HepG2 (cell line): ENCODE results near the gene NACC2. TPM values are rescaled to one million over a fixed set of nuclear protein-coding genes. Genes with fewer than 3 reads are reported as not detected.
A peak's percentile ranks its signal among the peaks of the same experiment; 100 is the strongest.

Experiments used
- ATF5 ChIP-seq: sonication (generic); formaldehyde crosslinking; IDR thresholded peaks from 2 replicates; pipeline ENCODE4 v1.4.0; 2020; ENCODE audit warnings: mild to moderate bottlenecking, low read depth, missing genetic modification reagents
- ATF7 ChIP-seq, 2 experiments: fragments of 450-650 bp in 1 of 2; sonication (generic) in 1 of 2; formaldehyde crosslinking in 1 of 2; IDR thresholded peaks; 2 replicates each; pipeline versions ENCODE4 v1.4.0 to v1.6.1; 2016 to 2020; ENCODE audit warnings: antibody characterized with exemption in 1 of 2, mild to moderate bottlenecking in 1 of 2, missing genetic modification reagents in 1 of 2
- CC2D1A ChIP-seq: sonication (generic); formaldehyde crosslinking; IDR thresholded peaks from 2 replicates; pipeline ENCODE4 v1.8.1; 2023; ENCODE audit warnings: mild to moderate bottlenecking, missing genetic modification reagents
- ELF3 ChIP-seq: IDR thresholded peaks from 2 replicates; pipeline ENCODE4 v1.6.1; 2016; ENCODE audit warnings: missing genetic modification reagents, missing compliant biosample characterization
- IRF2 ChIP-seq: IDR thresholded peaks from 2 replicates; pipeline ENCODE4 v1.6.1; 2018; ENCODE audit warnings: missing genetic modification reagents, missing compliant biosample characterization
- KDM3A ChIP-seq: IDR thresholded peaks from 2 replicates; pipeline ENCODE4 v1.6.1; 2018; ENCODE audit warnings: low read depth, missing compliant biosample characterization
- KDM5B ChIP-seq: sonication (generic); formaldehyde crosslinking; IDR thresholded peaks from 2 replicates; pipeline ENCODE4 v1.4.0; 2020; ENCODE audit warnings: missing genetic modification reagents, mild to moderate bottlenecking, borderline replicate concordance
- MAZ ChIP-seq, 2 experiments: sonication (generic) in 1 of 2; formaldehyde crosslinking in 1 of 2; IDR thresholded peaks; 2 replicates each; pipeline versions ENCODE4 v1.5.0 to v1.6.1; 2012 to 2020; ENCODE audit warnings: low read depth in 2 of 2, mild to moderate bottlenecking in 2 of 2, borderline replicate concordance in 1 of 2, improper control_type of control experiment in 1 of 2, low read length in 1 of 2, missing genetic modification reagents in 1 of 2, moderate library complexity in 1 of 2
- MEIS2 ChIP-seq: sonication (generic); formaldehyde crosslinking; IDR thresholded peaks from 2 replicates; pipeline ENCODE4 v1.9.0; 2021; ENCODE audit warnings: mild to moderate bottlenecking, missing genetic modification reagents
- MTA1 ChIP-seq: sonication (generic); formaldehyde crosslinking; IDR thresholded peaks from 2 replicates; pipeline ENCODE4 v1.4.0; 2020; ENCODE audit warnings: missing genetic modification reagents, mild to moderate bottlenecking, borderline replicate concordance
- NR2C2 ChIP-seq: sonication (generic); formaldehyde crosslinking; IDR thresholded peaks from 2 replicates; pipeline ENCODE4 v1.4.0; 2020; ENCODE audit warnings: missing genetic modification reagents, mild to moderate bottlenecking, moderate library complexity, borderline replicate concordance
- ZNF10 ChIP-seq: sonication (generic); formaldehyde crosslinking; IDR thresholded peaks from 2 replicates; pipeline ENCODE4 v1.4.0; 2020; ENCODE audit warnings: mild to moderate bottlenecking, low read depth, missing genetic modification reagents, borderline replicate concordance
- ZNF17 ChIP-seq: sonication (generic); formaldehyde crosslinking; IDR thresholded peaks from 2 replicates; pipeline ENCODE4 v1.5.0; 2020; ENCODE audit warnings: mild to moderate bottlenecking, missing genetic modification reagents
- ZNF232 ChIP-seq: sonication (generic); formaldehyde crosslinking; IDR thresholded peaks from 2 replicates; pipeline ENCODE4 v1.4.0; 2020; ENCODE audit warnings: missing genetic modification reagents, borderline replicate concordance
- ZNF501 ChIP-seq: sonication (generic); formaldehyde crosslinking; IDR thresholded peaks from 2 replicates; pipeline ENCODE4 v1.5.1; 2020; ENCODE audit warnings: mild to moderate bottlenecking, moderate library complexity, missing genetic modification reagents
- ZNF546 ChIP-seq: sonication (generic); formaldehyde crosslinking; conservative IDR thresholded peaks from 2 replicates; pipeline ENCODE4 v1.8.1; 2023; ENCODE audit warnings: mild to moderate bottlenecking, missing genetic modification reagents
- ZNF556 ChIP-seq: sonication (generic); formaldehyde crosslinking; IDR thresholded peaks from 2 replicates; pipeline ENCODE4 v1.4.0; 2020; ENCODE audit warnings: mild to moderate bottlenecking, missing genetic modification reagents, borderline replicate concordance
- ZNF567 ChIP-seq: sonication (generic); formaldehyde crosslinking; IDR thresholded peaks from 2 replicates; pipeline ENCODE4 v1.8.1; 2023; ENCODE audit warnings: mild to moderate bottlenecking, missing genetic modification reagents, borderline replicate concordance
- ZNF589 ChIP-seq: sonication (generic); formaldehyde crosslinking; conservative IDR thresholded peaks from 2 replicates; pipeline ENCODE4 v1.8.0; 2022; ENCODE audit warnings: mild to moderate bottlenecking, moderate library complexity, missing genetic modification reagents
- ZNF616 ChIP-seq: sonication (generic); formaldehyde crosslinking; IDR thresholded peaks from 2 replicates; pipeline ENCODE4 v1.5.0; 2020; ENCODE audit warnings: low read depth, mild to moderate bottlenecking, missing genetic modification reagents
- ZNF678 ChIP-seq: sonication (generic); formaldehyde crosslinking; IDR thresholded peaks from 2 replicates; pipeline ENCODE4 v1.4.0; 2020; ENCODE audit warnings: mild to moderate bottlenecking, missing genetic modification reagents
- ZSCAN12 ChIP-seq: sonication (generic); formaldehyde crosslinking; IDR thresholded peaks from 2 replicates; pipeline ENCODE4 v1.9.0; 2021; ENCODE audit warnings: mild to moderate bottlenecking, missing genetic modification reagents
- polyA plus RNA-seq, 8 experiments: library from polyadenylated mRNA; depleted of rRNA in 3 of 8; stranded (reverse) in 7 of 8; unstranded in 1 of 8; fragments of >200 nt; fragmentation: Illumina TruSeq in 4 of 8; extraction: Trizol in 4 of 8; gene quantifications; 2 replicates each; pipeline versions ENCODE4 v1.2.1 to v1.2.3, GENCODE V29; 2011 to 2016; ENCODE audit warnings: low read depth in 4 of 8, missing spikeins in 1 of 8, mixed read lengths in 1 of 8; ENCODE audit not compliant: insufficient read depth in 1 of 8
- total RNA-seq, 5 experiments: library from RNA; depleted of rRNA; stranded (reverse); fragments of >200 nt; fragmentation: Illumina TruSeq; extraction: Trizol; gene quantifications; 2 replicates each; pipeline ENCODE4 v1.2.3, GENCODE V29; 2016; ENCODE audit warnings: low read depth in 1 of 5
- TF ChIP-seq, protein P1 (sequence below): sonication (generic); formaldehyde crosslinking; IDR thresholded peaks from 2 replicates; pipeline ENCODE4 v1.5.0; 2020; ENCODE audit warnings: mild to moderate bottlenecking, missing genetic modification reagents
- TF ChIP-seq, protein P2 (sequence below): sonication (generic); formaldehyde crosslinking; conservative IDR thresholded peaks from 2 replicates; pipeline ENCODE4 v1.4.0; 2020; ENCODE audit warnings: missing genetic modification reagents
- TF ChIP-seq, protein P3 (sequence below): sonication (generic); IDR thresholded peaks from 2 replicates; pipeline ENCODE4 v1.6.1; 2016; ENCODE audit warnings: low read depth, borderline replicate concordance

Gene NACC2
- total and polyA plus RNA-seq, 2 of the 13 experiments (the other 11 are each of a cell fraction or from before 2014, with no cell fraction given), result 5.9 to 12.3 TPM

DNA sequence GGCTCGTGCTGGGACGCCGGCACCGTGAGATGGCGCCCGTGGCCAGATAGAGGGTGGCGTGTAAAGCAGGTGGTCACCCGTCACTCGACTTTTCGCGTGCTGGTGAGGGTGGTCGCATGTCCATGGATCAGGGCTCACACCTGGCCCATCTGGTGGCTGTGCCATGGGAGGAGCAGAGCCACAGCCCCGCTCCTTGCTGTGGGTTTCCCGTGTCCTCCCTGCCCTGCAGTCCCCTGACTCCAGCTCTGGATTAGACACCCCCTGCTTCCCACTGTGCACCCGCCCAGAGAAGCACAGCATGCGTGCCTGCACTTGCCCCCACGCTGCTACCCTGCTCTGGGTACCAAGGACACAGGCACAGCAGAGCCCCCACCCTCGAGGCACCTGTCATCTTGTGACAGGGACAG, 25.4 kb upstream of the NACC2 start (continued):
- TF ChIP-seq ATF7 (IDR thresholded peaks at IDR 0.05) (no peak), ATF7 (CRISPR knock-in tag; IDR thresholded peaks at IDR 0.05) (no peak), ZNF567 (CRISPR knock-in tag) (peak; percentile 66; the same call in 1 of the 2 replicates), MAZ (IDR thresholded peaks at IDR 0.05; ENCODE audit: borderline replicate concordance, low read depth, low read length) (no peak), MAZ (CRISPR knock-in tag; IDR thresholded peaks at IDR 0.05; ENCODE audit: low read depth) (no peak), ZSCAN12 (CRISPR knock-in tag) (no peak), KDM3A (CRISPR knock-in tag) (no peak), KDM5B (CRISPR knock-in tag) (no peak), ZNF589 (CRISPR knock-in tag) (no peak), ZNF17 (CRISPR knock-in tag) (no peak), MTA1 (CRISPR knock-in tag) (no peak), NR2C2 (CRISPR knock-in tag) (no peak), ATF5 (CRISPR knock-in tag) (no peak), ZNF546 (CRISPR knock-in tag) (no peak), IRF2 (CRISPR knock-in tag) (no peak), ZNF616 (CRISPR knock-in tag) (no peak), ZNF556 (0 out of 2 replicates have a peak, but pooled peaks have one; percentile 9), MEIS2 (no peak), CC2D1A (no peak), ELF3 (no peak), ZNF678 (CRISPR knock-in tag) (no peak), ZNF232 (no peak), ZNF10 (CRISPR knock-in tag) (no peak), ZNF501 (CRISPR knock-in tag) (no peak)
- TF ChIP-seq, protein P1, sequence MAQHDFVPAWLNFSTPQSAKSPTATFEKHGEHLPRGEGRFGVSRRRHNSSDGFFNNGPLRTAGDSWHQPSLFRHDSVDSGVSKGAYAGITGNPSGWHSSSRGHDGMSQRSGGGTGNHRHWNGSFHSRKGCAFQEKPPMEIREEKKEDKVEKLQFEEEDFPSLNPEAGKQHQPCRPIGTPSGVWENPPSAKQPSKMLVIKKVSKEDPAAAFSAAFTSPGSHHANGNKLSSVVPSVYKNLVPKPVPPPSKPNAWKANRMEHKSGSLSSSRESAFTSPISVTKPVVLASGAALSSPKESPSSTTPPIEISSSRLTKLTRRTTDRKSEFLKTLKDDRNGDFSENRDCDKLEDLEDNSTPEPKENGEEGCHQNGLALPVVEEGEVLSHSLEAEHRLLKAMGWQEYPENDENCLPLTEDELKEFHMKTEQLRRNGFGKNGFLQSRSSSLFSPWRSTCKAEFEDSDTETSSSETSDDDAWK (CRISPR knock-in tag), result no peak
- TF ChIP-seq, protein P2, sequence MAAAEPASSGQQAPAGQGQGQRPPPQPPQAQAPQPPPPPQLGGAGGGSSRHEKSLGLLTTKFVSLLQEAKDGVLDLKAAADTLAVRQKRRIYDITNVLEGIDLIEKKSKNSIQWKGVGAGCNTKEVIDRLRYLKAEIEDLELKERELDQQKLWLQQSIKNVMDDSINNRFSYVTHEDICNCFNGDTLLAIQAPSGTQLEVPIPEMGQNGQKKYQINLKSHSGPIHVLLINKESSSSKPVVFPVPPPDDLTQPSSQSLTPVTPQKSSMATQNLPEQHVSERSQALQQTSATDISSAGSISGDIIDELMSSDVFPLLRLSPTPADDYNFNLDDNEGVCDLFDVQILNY, result no peak
- TF ChIP-seq, protein P3, sequence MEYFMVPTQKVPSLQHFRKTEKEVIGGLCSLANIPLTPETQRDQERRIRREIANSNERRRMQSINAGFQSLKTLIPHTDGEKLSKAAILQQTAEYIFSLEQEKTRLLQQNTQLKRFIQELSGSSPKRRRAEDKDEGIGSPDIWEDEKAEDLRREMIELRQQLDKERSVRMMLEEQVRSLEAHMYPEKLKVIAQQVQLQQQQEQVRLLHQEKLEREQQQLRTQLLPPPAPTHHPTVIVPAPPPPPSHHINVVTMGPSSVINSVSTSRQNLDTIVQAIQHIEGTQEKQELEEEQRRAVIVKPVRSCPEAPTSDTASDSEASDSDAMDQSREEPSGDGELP, result no peak
